ENCODE data around the gene PRPF8. TPM values are rescaled to one million over a fixed set of nuclear protein-coding genes. Genes with fewer than 3 reads are reported as not detected.
"Not testable (repeated sequence)": the region's sequence is repeated elsewhere in the genome, so short reads cannot be mapped to it uniquely, and the experiment has no call there.

PRPF8 gene
- total RNA-seq, 1 donor from 2014 or later: 321 TPM

DNA sequence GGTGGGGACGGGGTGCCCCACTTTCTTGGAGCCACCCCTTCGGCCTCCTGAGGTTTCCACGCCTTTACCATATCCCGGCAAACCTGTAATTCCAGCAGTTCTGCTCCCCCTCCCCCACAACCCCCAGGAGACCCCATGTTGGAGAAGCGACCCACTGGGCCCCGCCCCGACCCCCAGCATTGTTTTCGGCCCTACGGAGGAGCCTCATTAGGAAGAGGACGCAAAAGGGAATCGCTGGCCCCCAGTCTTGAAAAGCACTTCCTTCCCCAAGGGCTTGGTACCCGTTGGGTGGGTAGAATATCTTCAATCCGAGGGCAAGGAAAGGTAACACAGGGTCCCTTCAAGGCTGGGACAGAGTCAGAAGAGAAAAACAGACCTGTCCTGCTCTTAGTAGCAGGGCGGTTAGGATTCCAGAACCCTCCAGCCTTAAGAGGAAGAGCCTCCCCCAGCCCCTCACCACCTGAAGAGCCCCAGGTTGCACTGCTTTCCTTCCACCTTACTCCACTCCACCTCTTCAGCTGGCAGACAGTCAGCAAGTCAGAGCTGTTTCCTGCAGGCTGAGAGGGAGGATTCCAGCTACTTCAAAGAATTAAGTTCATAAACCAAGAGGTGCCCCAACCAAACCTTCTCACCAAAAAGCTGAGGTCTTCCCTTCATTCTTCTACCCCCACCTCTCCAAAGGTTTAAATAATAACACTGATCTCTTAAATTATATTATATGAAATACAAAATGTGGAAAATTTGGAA, 26.3 kb upstream of the PRPF8 start:
- TF ChIP-seq, protein P1, sequence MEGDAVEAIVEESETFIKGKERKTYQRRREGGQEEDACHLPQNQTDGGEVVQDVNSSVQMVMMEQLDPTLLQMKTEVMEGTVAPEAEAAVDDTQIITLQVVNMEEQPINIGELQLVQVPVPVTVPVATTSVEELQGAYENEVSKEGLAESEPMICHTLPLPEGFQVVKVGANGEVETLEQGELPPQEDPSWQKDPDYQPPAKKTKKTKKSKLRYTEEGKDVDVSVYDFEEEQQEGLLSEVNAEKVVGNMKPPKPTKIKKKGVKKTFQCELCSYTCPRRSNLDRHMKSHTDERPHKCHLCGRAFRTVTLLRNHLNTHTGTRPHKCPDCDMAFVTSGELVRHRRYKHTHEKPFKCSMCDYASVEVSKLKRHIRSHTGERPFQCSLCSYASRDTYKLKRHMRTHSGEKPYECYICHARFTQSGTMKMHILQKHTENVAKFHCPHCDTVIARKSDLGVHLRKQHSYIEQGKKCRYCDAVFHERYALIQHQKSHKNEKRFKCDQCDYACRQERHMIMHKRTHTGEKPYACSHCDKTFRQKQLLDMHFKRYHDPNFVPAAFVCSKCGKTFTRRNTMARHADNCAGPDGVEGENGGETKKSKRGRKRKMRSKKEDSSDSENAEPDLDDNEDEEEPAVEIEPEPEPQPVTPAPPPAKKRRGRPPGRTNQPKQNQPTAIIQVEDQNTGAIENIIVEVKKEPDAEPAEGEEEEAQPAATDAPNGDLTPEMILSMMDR (conservative IDR thresholded peaks at IDR 0.05): no peak
- H3K27ac Mint-ChIP-seq: peak overlapping the region; percentile 85
- no peaks in the 10 kb centered on the region for H3K9me3 Mint-ChIP-seq
- peak overlapping the region; percentile 81 for H3K4me3 Mint-ChIP-seq
- H3K36me3 Mint-ChIP-seq: no peaks in the 10 kb centered on the region
- H3K27me3 Mint-ChIP-seq: peaks cover 3% of the 10 kb centered on the region
- no peak for DNase-seq (ENCODE audit: extremely low spot score, unreplicated experiment)
- H3K4me1 Mint-ChIP-seq (ENCODE audit: unreplicated experiment): peaks cover 24% of the 10 kb centered on the region

DNA sequence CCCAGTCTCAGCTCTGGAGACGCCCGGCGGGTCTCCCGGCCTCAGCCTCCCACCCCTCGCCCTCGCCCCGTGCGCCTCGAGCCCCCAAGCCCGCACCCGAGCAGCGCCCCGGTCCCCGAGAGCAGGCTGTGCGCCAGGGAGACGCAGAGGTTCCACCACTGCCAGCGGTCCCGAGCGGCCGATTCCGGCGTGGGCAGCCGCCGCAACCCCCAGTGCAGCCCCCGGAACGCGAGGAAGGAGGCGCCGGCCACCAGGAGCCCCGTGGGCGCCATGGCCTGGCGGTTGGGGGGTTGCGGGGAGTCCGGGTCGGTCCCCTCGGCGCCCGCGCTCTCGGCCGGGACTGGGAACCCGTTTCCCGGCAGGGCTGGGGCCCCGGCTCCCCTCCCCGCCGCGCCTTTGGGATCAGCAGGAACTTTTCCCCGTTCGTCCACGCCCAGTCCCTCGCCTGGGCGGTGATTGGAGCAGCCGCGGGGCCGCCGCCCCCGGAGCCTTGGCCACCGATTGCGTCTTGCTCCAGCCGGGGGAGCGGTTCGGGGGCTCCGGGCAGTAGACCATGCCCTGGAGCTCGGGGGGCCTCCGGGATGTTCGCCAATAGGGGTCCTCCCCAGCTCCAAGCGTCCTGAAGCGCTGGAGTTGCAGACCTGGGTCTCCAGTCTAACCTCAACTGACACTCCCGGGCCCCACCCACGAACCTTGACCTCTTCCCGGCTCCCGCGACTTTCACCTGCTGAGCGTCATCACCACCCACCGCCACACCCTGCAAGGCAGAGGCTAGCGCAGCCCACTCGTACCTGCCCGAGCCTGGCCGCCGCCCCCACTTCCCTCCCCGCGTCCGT, 25.5 kb upstream of the PRPF8 start, which contains the start of gene TLCD2:
Gene TLCD2, minus strand, starts transcription at position 407 of the 836 bp plus-strand sequence. Its CDS starts 135 bp downstream, at position 272.
- Mint-ChIP-seq H3K27ac (peak within 1 kb of the TSS; percentile 85), H3K27me3 (peaks cover 9% of the 10 kb centered on the region), H3K9me3 (no peaks in the 10 kb centered on the region), H3K4me3 (peak within 1 kb of the TSS; percentile 81), H3K4me1 (ENCODE audit: unreplicated experiment) (peaks cover 24% of the 10 kb centered on the region), H3K36me3 (no peaks in the 10 kb centered on the region)
- TF ChIP-seq, protein P1 (conservative IDR thresholded peaks at IDR 0.05): peak; percentile 11
- DNase-seq (ENCODE audit: extremely low spot score, unreplicated experiment): no peak

DNA sequence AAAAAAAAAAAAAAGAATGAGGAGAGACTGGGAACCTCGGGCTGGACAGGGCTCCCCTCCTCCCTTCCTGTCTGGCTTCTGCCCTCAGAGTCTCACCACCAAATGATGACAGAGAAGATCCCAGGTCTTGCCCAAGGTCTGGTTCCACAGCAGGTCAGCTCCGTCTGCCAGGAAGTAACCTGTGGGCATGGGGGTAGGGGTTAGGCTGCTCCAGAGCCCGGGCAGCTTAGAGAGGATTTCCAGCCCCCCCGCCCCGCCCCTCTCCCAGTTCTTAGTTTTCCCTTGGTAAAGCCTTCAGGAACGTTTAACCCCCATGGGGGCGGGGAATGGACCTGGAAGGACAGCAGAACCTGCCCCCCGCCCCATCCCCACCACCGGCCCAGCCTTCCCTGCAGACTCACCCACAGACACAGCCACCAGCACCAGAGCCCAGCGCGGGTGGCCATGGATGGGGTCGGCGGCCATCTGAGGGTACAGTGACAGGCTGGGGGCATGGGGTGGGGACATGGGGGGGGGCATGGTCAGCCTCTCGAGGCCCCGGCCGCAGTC, 24.8 kb upstream of the PRPF8 start:
- H3K36me3 Mint-ChIP-seq: no peaks in the 10 kb centered on the region
- no peak for DNase-seq (ENCODE audit: extremely low spot score, unreplicated experiment)
- TF ChIP-seq, protein P1 (conservative IDR thresholded peaks at IDR 0.05): no peak
- H3K4me3 Mint-ChIP-seq: peak overlapping the region; percentile 72
- peaks cover 13% of the 10 kb centered on the region for H3K27me3 Mint-ChIP-seq
- peaks cover 24% of the 10 kb centered on the region for H3K4me1 Mint-ChIP-seq (ENCODE audit: unreplicated experiment)
- H3K27ac Mint-ChIP-seq: no peak overlapping the region
- H3K9me3 Mint-ChIP-seq: no peaks in the 10 kb centered on the region

DNA sequence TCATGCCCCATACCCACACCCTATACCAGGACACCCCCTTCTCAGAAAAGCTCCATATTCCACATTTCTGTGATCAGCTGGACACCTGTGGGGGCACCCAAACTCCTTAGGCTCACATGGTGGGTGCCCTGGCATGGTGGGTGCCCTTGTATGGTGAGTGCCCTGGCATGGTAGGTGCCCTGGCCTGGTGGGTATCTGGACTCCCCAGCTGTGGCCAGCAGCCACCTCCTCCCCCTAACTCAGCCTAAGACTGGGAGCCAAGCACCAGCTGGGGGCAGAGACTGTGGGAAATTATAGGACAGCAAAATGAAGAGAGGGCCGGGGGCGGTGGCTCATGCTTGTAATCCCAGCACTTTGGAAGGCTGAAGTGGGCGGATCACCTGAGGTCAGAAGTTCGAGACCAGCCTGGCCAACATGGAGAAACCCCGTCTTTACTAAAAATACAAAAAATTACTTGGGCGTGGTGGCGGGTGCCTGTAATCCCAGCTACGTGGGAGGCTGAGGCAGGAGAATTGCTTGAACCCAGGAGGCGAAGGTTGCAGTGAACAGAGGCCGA, 24.2 kb upstream of the PRPF8 start:
- H3K27me3 Mint-ChIP-seq: peaks cover 13% of the 10 kb centered on the region
- H3K27ac Mint-ChIP-seq; H3K36me3 Mint-ChIP-seq; H3K9me3 Mint-ChIP-seq; DNase-seq (ENCODE audit: extremely low spot score, unreplicated experiment): not testable (repeated sequence)
- H3K4me1 Mint-ChIP-seq (ENCODE audit: unreplicated experiment): peaks cover 19% of the 10 kb centered on the region
- H3K4me3 Mint-ChIP-seq: peak overlapping the region; percentile 72

GRCh38 chr17:1707107-1707506, 22.4 kb upstream of the PRPF8 start:
- no peak for DNase-seq (ENCODE audit: extremely low spot score, unreplicated experiment)
- Mint-ChIP-seq H3K9me3 (no peaks in the 10 kb centered on the region), H3K27me3 (peaks cover 13% of the 10 kb centered on the region), H3K4me3 (no peak overlapping the region), H3K36me3 (no peaks in the 10 kb centered on the region), H3K27ac (peak overlapping the region; percentile 28), H3K4me1 (ENCODE audit: unreplicated experiment) (peaks cover 12% of the 10 kb centered on the region)
- TF ChIP-seq, protein P1 (conservative IDR thresholded peaks at IDR 0.05): no peak

Data from type B pancreatic cell (in vitro differentiated cells).